Right lobe of liver (tissue), 6 donors: Measurements from ENCODE around the gene C1QTNF3. TPM values are rescaled to one million over a fixed set of nuclear protein-coding genes. Genes with fewer than 3 reads are reported as not detected.
"Not testable (repeated sequence)": the region's sequence is repeated elsewhere in the genome, so short reads cannot be mapped to it uniquely, and the experiment has no call there.

Experiments
- ATAC-seq, 4 donors: fragments of 200-7000 bp; cut with Tn5 transposase; one replicate each; pipeline ENCODE4 v1.9.1; 2020; ENCODE audit warnings: mild to moderate bottlenecking in 4 of 4, moderate library complexity in 4 of 4
- DNase-seq, 3 donors: peaks; one replicate each; pipeline ENCODE4 v3.0.0-alpha.2; 2020
- H3K27ac ChIP-seq, 3 donors: fragments of 200-600 bp; one replicate each; pipeline ENCODE4 v1.8.0; 2022
- H3K27me3 ChIP-seq, 2 donors: fragments of 200-600 bp; one replicate each; pipeline ENCODE4 v1.8.0; 2022
- H3K36me3 ChIP-seq, 4 donors: fragments of 200-600 bp; sonication (generic) in 1 of 4; one replicate each; pipeline versions ENCODE4 v1.5.1 to v1.8.0; 2017 to 2022; ENCODE audit warnings: control low read depth in 1 of 4
- H3K4me1 ChIP-seq, 4 donors: fragments of 200-600 bp; sonication (generic) in 1 of 4; one replicate each; pipeline versions ENCODE4 v1.5.1 to v1.8.0; 2017 to 2022; ENCODE audit warnings: control low read depth in 1 of 4
- H3K4me3 ChIP-seq, 3 donors: fragments of 200-600 bp; one replicate each; pipeline ENCODE4 v1.8.0; 2022
- H3K9me3 ChIP-seq, 4 donors: fragments of 200-600 bp; sonication (generic) in 1 of 4; one replicate each; pipeline versions ENCODE4 v1.5.1 to v1.8.0; 2017 to 2022; ENCODE audit warnings: control low read depth in 1 of 4
- CTCF ChIP-seq, 4 donors: fragments of 200-600 bp in 3 of 4; fragments of 450-650 bp in 1 of 4; IDR thresholded peaks; one replicate each; pipeline versions ENCODE4 v1.5.1 to v1.8.0; 2016 to 2022; ENCODE audit warnings: antibody characterized with exemption in 4 of 4, mild to moderate bottlenecking in 2 of 4
- POLR2A ChIP-seq: fragments of 450-650 bp; IDR thresholded peaks from one replicate; pipeline ENCODE4 v1.6.1; 2017; ENCODE audit warnings: antibody characterized with exemption, mild to moderate bottlenecking
- WGBS: methylation state at CpG from one replicate; pipeline ENCODE4 v1.1.6; 2018; ENCODE audit warnings: low coverage, low lambda C conversion rate; ENCODE audit not compliant: insufficient coverage; ENCODE audit errors: missing lambda C conversion rate; 5-methylcytosine and 5-hydroxymethylcytosine counted together
- intact Hi-C, 2 donors: fragments of 100-400 bp; cut with DNase I; formaldehyde crosslinking; loops; one replicate each; pipeline versions ENCODE4 v1.11.2 to v1.14.1; 2022
- long read RNA-seq: library from polyadenylated mRNA; unstranded; transcript quantifications from one replicate; pipeline ENCODE4 v2.0.0, GENCODE V29; 2019
- total RNA-seq, 6 experiments: library from RNA; depleted of rRNA in 2 of 6; stranded (reverse); fragments of >200 nt in 2 of 6; fragmentation: NEBNext Ultra II Directional in 3 of 6; extraction: Animal tissue kit (Norgen Biotek cat#: 25700) in 3 of 6; gene quantifications; one replicate each; pipeline versions ENCODE4 v1.1.0 to v1.2.4, GENCODE V29; 2016 to 2023
- donor health status: DM: no; HTN: yes; CAD: no.
- donor health status: DM: no; HTN: no; CAD: no.
- donor health status: DM: no; HTN: no; CAD: no.
- donor health status: DM: no; HTN: yes; CAD: no.
- donor health status: DM: no; HTN: yes; CAD: no.

C1QTNF3 gene
- total RNA-seq, result 1 to 10 TPM; 1.5 to 7.7 (median 3.1) TPM
- long read RNA-seq, result 0 reads

GRCh38 chr5:34043099-34043876, at the start of gene C1QTNF3:
C1QTNF3 (minus strand) TSS chr5:34043213; CDS start chr5:34043125, 88 bp downstream.
- no peaks in the 10 kb centered on the region for H3K36me3 ChIP-seq
- no peak for DNase-seq
- H3K9me3 ChIP-seq, result no peaks in the 10 kb centered on the region
- no peak within 1 kb of the TSS for H3K4me3 ChIP-seq
- WGBS, result 55% methylated on average over 10 of the region's 10 CpGs
- TF ChIP-seq CTCF (IDR thresholded peaks at IDR 0.05), result no peak
- TF ChIP-seq POLR2A, result no peak
- intact Hi-C loops, result no loop called here
- peaks cover 0 to 26% (median 8%) of the 10 kb centered on the region in 4 donors for H3K4me1 ChIP-seq
- H3K27me3 ChIP-seq, result no peaks in the 10 kb centered on the region
- H3K27ac ChIP-seq, result no peak within 1 kb of the TSS
- ATAC-seq, result no peak

- 96% methylated on average over 5 of the region's 7 CpGs for WGBS
- H3K27ac ChIP-seq, H3K4me1 ChIP-seq, intact Hi-C loops, H3K36me3 ChIP-seq, H3K4me3 ChIP-seq, H3K27me3 ChIP-seq, DNase-seq, ATAC-seq, H3K9me3 ChIP-seq: not testable (repeated sequence)
These were observed 48.0 kb upstream of the C1QTNF3 start for GRCh38 chr5:34091039-34091438.

GRCh38 chr5:34089802-34090201, 46.8 kb upstream of the C1QTNF3 start:
- H3K9me3 ChIP-seq, H3K36me3 ChIP-seq, H3K4me3 ChIP-seq, H3K4me1 ChIP-seq, H3K27ac ChIP-seq, ATAC-seq, intact Hi-C loops, H3K27me3 ChIP-seq, DNase-seq: not testable (repeated sequence)
- WGBS, result 88% methylated on average over 1 of the region's 3 CpGs

GRCh38 chr5:34087728-34088127, 44.7 kb upstream of the C1QTNF3 start:
- H3K36me3 ChIP-seq, H3K9me3 ChIP-seq, H3K4me1 ChIP-seq, ATAC-seq, H3K4me3 ChIP-seq, intact Hi-C loops, H3K27me3 ChIP-seq, H3K27ac ChIP-seq, DNase-seq: not testable (repeated sequence)
- 79% methylated on average over 3 of the region's 3 CpGs for WGBS

GRCh38 chr5:34083898-34084297, 40.9 kb upstream of the C1QTNF3 start:
- intact Hi-C loops, H3K36me3 ChIP-seq, H3K27ac ChIP-seq, H3K4me3 ChIP-seq, H3K27me3 ChIP-seq, H3K9me3 ChIP-seq, ATAC-seq, DNase-seq, H3K4me1 ChIP-seq: not testable (repeated sequence)
- WGBS, result 61% methylated on average over 4 of the region's 4 CpGs

GRCh38 chr5:34079505-34079904, 36.5 kb upstream of the C1QTNF3 start:
- H3K27ac ChIP-seq, H3K36me3 ChIP-seq, intact Hi-C loops, H3K9me3 ChIP-seq, H3K27me3 ChIP-seq, H3K4me3 ChIP-seq, ATAC-seq, DNase-seq, H3K4me1 ChIP-seq: not testable (repeated sequence)
- whole genome bisulfite sequencing, result 73% methylated on average over 2 of the region's 2 CpGs

- H3K4me1 ChIP-seq, H3K4me3 ChIP-seq, DNase-seq, H3K36me3 ChIP-seq, H3K9me3 ChIP-seq, ATAC-seq, H3K27me3 ChIP-seq, H3K27ac ChIP-seq, intact Hi-C loops: not testable (repeated sequence)
- WGBS, result 93% methylated on average over 2 of the region's 2 CpGs
These were observed 34.6 kb upstream of the C1QTNF3 start for GRCh38 chr5:34077636-34078035.

- DNase-seq, H3K4me1 ChIP-seq, H3K4me3 ChIP-seq, intact Hi-C loops, H3K27me3 ChIP-seq, H3K27ac ChIP-seq, H3K36me3 ChIP-seq, H3K9me3 ChIP-seq: not testable (repeated sequence)
- 73% methylated on average over 2 of the region's 5 CpGs for WGBS
- peak in 1 of 4 donors; percentile 18 for ATAC-seq
These were observed 33.8 kb upstream of the C1QTNF3 start for GRCh38 chr5:34076719-34077364.
